ENCODE measurements around the gene PLAGL2. TPM values are rescaled to one million over a fixed set of nuclear protein-coding genes. Genes with fewer than 3 reads are reported as not detected.
"Not testable (repeated sequence)": the region's sequence is repeated elsewhere in the genome, so short reads cannot be mapped to it uniquely, and the experiment has no call there.

Gene PLAGL2
- total and polyA plus RNA-seq, 2 donors from 2014 or later = 3.8 to 9.2 TPM

DNA sequence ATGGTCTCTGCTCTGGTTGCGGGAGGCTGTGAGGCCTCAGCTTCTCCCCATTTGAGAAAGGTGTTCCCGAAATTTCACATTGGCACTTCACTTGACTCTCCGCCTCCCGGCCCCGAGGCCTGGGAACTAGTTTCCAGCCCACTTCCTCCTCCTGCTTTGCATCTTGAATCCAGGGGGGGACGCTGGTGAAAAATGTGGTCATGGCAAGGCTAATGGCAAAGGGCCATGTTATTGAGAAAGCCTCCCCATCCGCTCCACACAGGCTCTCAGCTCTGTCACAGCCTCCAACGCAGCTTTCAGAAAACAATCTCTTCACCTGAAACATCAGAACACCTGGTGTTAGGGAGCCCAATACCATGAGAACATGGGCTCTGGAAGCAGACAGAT is 5.6 kb downstream of the PLAGL2 start:
- Histone ChIP-seq H3K4me3 (ENCODE audit: low read length in 3 of 3) (no peak overlapping the region), H3K9ac (ENCODE audit: low read length in 3 of 3) (no peak overlapping the region)

GRCh38 chr20:32201296-32201976 is 6.1 kb downstream of the PLAGL2 start:
- no peak for FAIRE-seq
- no peaks in the 10 kb centered on the region for H3K27me3 ChIP-seq (ENCODE audit: control insufficient read depth, insufficient read depth, low read length)
- no peaks in the 10 kb centered on the region for H3K9me3 ChIP-seq (ENCODE audit: control insufficient read depth in 2 of 3, insufficient read depth in 1 of 3, low read length in 3 of 3)
- H3K27ac ChIP-seq (ENCODE audit: low read depth in 2 of 2, low read length in 2 of 2) = no peak overlapping the region
- intact Hi-C loops (cut with DNase I) = no loop called here
- no peak overlapping the region for H3K4me3 ChIP-seq (ENCODE audit: low read length in 3 of 3)
- TF ChIP-seq CTCF (IDR thresholded peaks at IDR 0.05; ENCODE audit: borderline replicate concordance, extremely low read depth, insufficient read depth) = no peak
- no peak overlapping the region for H3K9ac ChIP-seq (ENCODE audit: low read length in 3 of 3)
- H3K36me3 ChIP-seq (ENCODE audit: control insufficient read depth in 2 of 3, insufficient read depth in 3 of 3, low read length in 3 of 3) = peaks cover 7 to 34% (median 19%) of the 10 kb centered on the region in 3 donors
- H3K4me1 ChIP-seq (ENCODE audit: control insufficient read depth in 2 of 3, insufficient read depth in 2 of 3, low read depth in 1 of 3, low read length in 3 of 3) = peaks cover 0 to 34% (median 32%) of the 10 kb centered on the region in 3 donors
- no peak for DNase-seq

More for the DNA sequence above, 5.6 kb downstream of the PLAGL2 start:
- no peak for TF ChIP-seq CTCF (IDR thresholded peaks at IDR 0.05; ENCODE audit: borderline replicate concordance, extremely low read depth, insufficient read depth)
- FAIRE-seq (no peak), DNase-seq (no peak)
- peaks cover 0 to 39% (median 35%) of the 10 kb centered on the region in 3 donors for H3K4me1 ChIP-seq (ENCODE audit: control insufficient read depth in 2 of 3, insufficient read depth in 2 of 3, low read depth in 1 of 3, low read length in 3 of 3)
- H3K9me3 ChIP-seq (ENCODE audit: control insufficient read depth in 2 of 3, insufficient read depth in 1 of 3, low read length in 3 of 3) = no peaks in the 10 kb centered on the region
- H3K36me3 ChIP-seq (ENCODE audit: control insufficient read depth in 2 of 3, insufficient read depth in 3 of 3, low read length in 3 of 3) = peaks cover 7 to 34% (median 17%) of the 10 kb centered on the region in 3 donors
- intact Hi-C loops (cut with DNase I) = no loop called here
- no peaks in the 10 kb centered on the region for H3K27me3 ChIP-seq (ENCODE audit: control insufficient read depth, insufficient read depth, low read length)
- no peak overlapping the region for H3K27ac ChIP-seq (ENCODE audit: low read depth in 2 of 2, low read length in 2 of 2)

- no peaks in the 10 kb centered on the region for H3K9me3 ChIP-seq (ENCODE audit: control insufficient read depth in 2 of 3, insufficient read depth in 1 of 3, low read length in 3 of 3)
- intact Hi-C loops (cut with DNase I) = no loop called here
- no peaks in the 10 kb centered on the region for H3K27me3 ChIP-seq (ENCODE audit: control insufficient read depth, insufficient read depth, low read length)
- DNase-seq (no peak), FAIRE-seq (no peak)
- no peak overlapping the region for H3K27ac ChIP-seq (ENCODE audit: low read depth in 2 of 2, low read length in 2 of 2)
- H3K36me3 ChIP-seq (ENCODE audit: control insufficient read depth in 2 of 3, insufficient read depth in 3 of 3, low read length in 3 of 3) = peaks cover 10 to 50% (median 28%) of the 10 kb centered on the region in 3 donors
- H3K4me3 ChIP-seq (ENCODE audit: low read length in 3 of 3) = no peak overlapping the region
- no peak for TF ChIP-seq CTCF (IDR thresholded peaks at IDR 0.05; ENCODE audit: borderline replicate concordance, extremely low read depth, insufficient read depth)
- peaks cover 0 to 16% (median 11%) of the 10 kb centered on the region in 3 donors for H3K4me1 ChIP-seq (ENCODE audit: control insufficient read depth in 2 of 3, insufficient read depth in 2 of 3, low read depth in 1 of 3, low read length in 3 of 3)
- H3K9ac ChIP-seq (ENCODE audit: low read length in 3 of 3) = no peak overlapping the region
Observed at GRCh38 chr20:32199006-32199405, 8.5 kb downstream of the PLAGL2 start.

- H3K36me3 ChIP-seq (ENCODE audit: control insufficient read depth in 2 of 3, insufficient read depth in 3 of 3, low read length in 3 of 3) = peaks cover 10 to 44% (median 28%) of the 10 kb centered on the region in 3 donors
- H3K4me1 ChIP-seq (ENCODE audit: control insufficient read depth in 2 of 3, insufficient read depth in 2 of 3, low read depth in 1 of 3, low read length in 3 of 3); H3K4me3 ChIP-seq (ENCODE audit: low read length in 3 of 3); H3K9ac ChIP-seq (ENCODE audit: low read length in 3 of 3); H3K27ac ChIP-seq (ENCODE audit: low read depth in 2 of 2, low read length in 2 of 2); H3K27me3 ChIP-seq (ENCODE audit: control insufficient read depth, insufficient read depth, low read length); intact Hi-C loops (cut with DNase I); FAIRE-seq; H3K9me3 ChIP-seq (ENCODE audit: control insufficient read depth in 2 of 3, insufficient read depth in 1 of 3, low read length in 3 of 3): not testable (repeated sequence)
- peak in 1 of 5 donors; percentile 69 for DNase-seq
Observed at GRCh38 chr20:32197136-32197535, 10.4 kb downstream of the PLAGL2 start.

DNA sequence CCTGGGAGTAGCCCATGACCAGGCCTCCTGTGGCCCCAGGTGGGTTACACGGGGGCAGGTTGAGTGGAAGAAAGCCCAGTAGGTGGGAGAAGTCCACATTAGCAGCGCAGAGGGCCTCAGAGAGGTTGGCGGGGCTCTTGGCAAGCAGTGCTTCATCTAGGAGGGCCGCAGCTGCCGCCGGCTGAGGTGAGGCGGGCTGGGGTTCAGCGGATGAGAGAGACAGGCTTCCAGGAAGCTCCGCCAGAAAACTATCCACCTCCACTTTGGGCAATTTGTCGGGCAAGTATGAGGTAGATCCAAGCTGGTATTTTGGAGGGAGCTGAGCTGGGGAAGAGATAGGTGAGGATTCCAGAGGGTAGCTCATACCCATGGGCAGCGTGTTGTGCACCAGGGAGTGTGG is 10.9 kb downstream of the PLAGL2 start:
- H3K27me3 ChIP-seq (ENCODE audit: control insufficient read depth, insufficient read depth, low read length); H3K9ac ChIP-seq (ENCODE audit: low read length in 3 of 3); FAIRE-seq; H3K4me3 ChIP-seq (ENCODE audit: low read length in 3 of 3); intact Hi-C loops (cut with DNase I); H3K9me3 ChIP-seq (ENCODE audit: control insufficient read depth in 2 of 3, insufficient read depth in 1 of 3, low read length in 3 of 3); DNase-seq; H3K4me1 ChIP-seq (ENCODE audit: control insufficient read depth in 2 of 3, insufficient read depth in 2 of 3, low read depth in 1 of 3, low read length in 3 of 3); H3K27ac ChIP-seq (ENCODE audit: low read depth in 2 of 2, low read length in 2 of 2): not testable (repeated sequence)
- H3K36me3 ChIP-seq (ENCODE audit: control insufficient read depth in 2 of 3, insufficient read depth in 3 of 3, low read length in 3 of 3) = peaks cover 8 to 42% (median 26%) of the 10 kb centered on the region in 3 donors
